Kidney (tissue), 14 donors: Measurements from ENCODE around the gene KRT78. TPM values are rescaled to one million over a fixed set of nuclear protein-coding genes. Genes with fewer than 3 reads are reported as not detected.
"Not testable (repeated sequence)": the region's sequence is repeated elsewhere in the genome, so short reads cannot be mapped to it uniquely, and the experiment has no call there.

Source experiments
- DNase-seq, 5 donors: peaks; one replicate each; pipeline ENCODE4 v3.0.0-alpha.2; 2013 to 2020
- FAIRE-seq: peaks from 2 replicates; lab custom pipeline; 2012; peaks lifted over from hg19 to GRCh38; lab: Jason Lieb, UNC
- H3K27ac ChIP-seq, 2 donors: one replicate each; pipeline ENCODE4 v1.7.0; 2013; ENCODE audit warnings: low read depth in 2 of 2, low read length in 2 of 2, inconsistent platforms in 1 of 2
- H3K27me3 ChIP-seq: one replicate; pipeline ENCODE4 v1.7.1; 2013; ENCODE audit warnings: low read length, inconsistent platforms; ENCODE audit not compliant: control insufficient read depth, insufficient read depth
- H3K36me3 ChIP-seq, 3 donors: one replicate each; pipeline versions ENCODE4 v1.7.0 to v1.7.1; 2013; ENCODE audit warnings: low read length in 3 of 3, control low read depth in 1 of 3, inconsistent platforms in 1 of 3; ENCODE audit not compliant: insufficient read depth in 3 of 3, control insufficient read depth in 2 of 3
- H3K4me1 ChIP-seq, 3 donors: one replicate each; pipeline versions ENCODE4 v1.7.0 to v1.7.1; 2013; ENCODE audit warnings: low read length in 3 of 3, inconsistent platforms in 1 of 3, low read depth in 1 of 3; ENCODE audit not compliant: control insufficient read depth in 2 of 3, insufficient read depth in 2 of 3
- H3K4me3 ChIP-seq, 3 donors: one replicate each; pipeline versions ENCODE4 v1.7.0 to v1.8.1; 2013; ENCODE audit warnings: low read length in 3 of 3, control low read depth in 1 of 3, inconsistent platforms in 1 of 3
- H3K9ac ChIP-seq, 3 donors: one replicate each; pipeline versions ENCODE4 v1.7.0 to v1.7.1; 2013; ENCODE audit warnings: low read length in 3 of 3, control low read depth in 1 of 3, inconsistent platforms in 1 of 3
- H3K9me3 ChIP-seq, 3 donors: one replicate each; pipeline versions ENCODE4 v1.7.0 to v1.7.1; 2013; ENCODE audit warnings: low read length in 3 of 3, control low read depth in 1 of 3, inconsistent platforms in 1 of 3; ENCODE audit not compliant: control insufficient read depth in 2 of 3, insufficient read depth in 1 of 3
- intact Hi-C: fragments of 100-400 bp; cut with DNase I; formaldehyde crosslinking; loops from one replicate; pipeline ENCODE4 v1.11.1; 2022
- polyA plus RNA-seq: library from polyadenylated mRNA; stranded (reverse); fragments of 350-450 nt; fragmentation: Illumina TruSeq; extraction: RNeasy Lipid Tissue Mini Kit (QIAGEN cat#74804); gene quantifications from one replicate; pipeline ENCODE4 v1.2.3, GENCODE V29; 2014; ENCODE audit warnings: low read depth, low replicate concordance; ENCODE audit not compliant: insufficient read depth
- total RNA-seq: library from RNA; stranded (reverse); fragmentation: NEBNext Ultra II Directional; extraction: Animal tissue kit (Norgen Biotek cat#: 25700); gene quantifications from one replicate; pipeline ENCODE4 v1.2.1, GENCODE V29; 2021
- TF ChIP-seq, protein P1 (sequence below): IDR thresholded peaks from 3 replicates; pipeline ENCODE4 v1.5.1; 2012; ENCODE audit warnings: mild to moderate bottlenecking, moderate library complexity, borderline replicate concordance; ENCODE audit not compliant: insufficient read depth; ENCODE audit errors: extremely low read depth
- donor health status: control.
- donor health status: control.
- donor health status: control.
- donor health status: control.
- donor health status: control.
- donor health status: DM: yes; HTN: yes; CAD: no.
- donor health status: Normal renal cell carcinoma (clear cell type).

Gene KRT78
- total and polyA plus RNA-seq, 2 donors from 2014 or later, result not detected

DNA sequence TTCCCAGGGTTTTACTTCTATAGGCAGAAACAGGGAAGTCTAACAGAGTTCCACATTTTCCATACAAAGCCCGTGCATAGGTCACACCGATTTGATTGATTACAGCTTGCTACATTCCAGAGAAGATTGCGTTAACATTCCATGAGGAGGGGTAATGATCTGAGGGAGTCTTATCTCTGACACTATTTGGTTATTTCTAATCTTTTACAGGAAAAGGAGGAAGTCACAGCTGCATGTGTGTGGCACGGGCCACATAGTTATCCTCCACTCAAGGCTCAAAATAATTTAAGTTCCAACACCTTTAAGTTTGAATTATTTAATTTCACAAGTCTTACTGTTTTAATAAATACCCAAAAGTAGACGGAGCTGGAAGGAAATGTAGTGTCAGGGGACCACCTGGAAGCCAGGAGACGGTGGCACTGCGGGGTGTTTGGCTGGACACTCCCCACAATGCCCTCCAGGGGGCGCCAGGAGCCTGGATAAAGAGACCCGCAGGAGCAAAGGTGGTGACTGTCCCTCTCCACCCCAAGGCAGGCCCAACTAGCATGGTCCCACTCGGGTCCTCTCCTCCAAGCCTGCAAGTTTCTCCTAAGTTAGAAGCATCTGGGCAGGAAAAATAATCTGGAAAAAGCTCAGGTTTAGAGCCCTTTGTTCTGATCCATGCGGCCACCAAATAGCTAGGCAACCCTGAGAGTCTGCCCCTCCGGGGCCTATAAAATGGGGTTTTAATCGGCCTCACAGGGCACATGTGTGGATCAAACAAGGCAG lies 35.9 kb upstream of the KRT78 start:
- Histone ChIP-seq H3K27ac (no peak overlapping the region), H3K9ac (no peak overlapping the region), H3K27me3 (no peaks in the 10 kb centered on the region), H3K4me1 (peaks cover 0 to 4% (median 2%) of the 10 kb centered on the region in 3 donors), H3K4me3 (no peak overlapping the region), H3K36me3 (no peaks in the 10 kb centered on the region), H3K9me3 (no peaks in the 10 kb centered on the region)
- FAIRE-seq (no peak), DNase-seq (peak; percentile 80 to 89 (median 86))
- TF ChIP-seq, protein P1, sequence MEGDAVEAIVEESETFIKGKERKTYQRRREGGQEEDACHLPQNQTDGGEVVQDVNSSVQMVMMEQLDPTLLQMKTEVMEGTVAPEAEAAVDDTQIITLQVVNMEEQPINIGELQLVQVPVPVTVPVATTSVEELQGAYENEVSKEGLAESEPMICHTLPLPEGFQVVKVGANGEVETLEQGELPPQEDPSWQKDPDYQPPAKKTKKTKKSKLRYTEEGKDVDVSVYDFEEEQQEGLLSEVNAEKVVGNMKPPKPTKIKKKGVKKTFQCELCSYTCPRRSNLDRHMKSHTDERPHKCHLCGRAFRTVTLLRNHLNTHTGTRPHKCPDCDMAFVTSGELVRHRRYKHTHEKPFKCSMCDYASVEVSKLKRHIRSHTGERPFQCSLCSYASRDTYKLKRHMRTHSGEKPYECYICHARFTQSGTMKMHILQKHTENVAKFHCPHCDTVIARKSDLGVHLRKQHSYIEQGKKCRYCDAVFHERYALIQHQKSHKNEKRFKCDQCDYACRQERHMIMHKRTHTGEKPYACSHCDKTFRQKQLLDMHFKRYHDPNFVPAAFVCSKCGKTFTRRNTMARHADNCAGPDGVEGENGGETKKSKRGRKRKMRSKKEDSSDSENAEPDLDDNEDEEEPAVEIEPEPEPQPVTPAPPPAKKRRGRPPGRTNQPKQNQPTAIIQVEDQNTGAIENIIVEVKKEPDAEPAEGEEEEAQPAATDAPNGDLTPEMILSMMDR, result peak; percentile 88
- intact Hi-C loops, result loop anchor here (5.0 kb wide), 1 partner anchor 98 kb away; no protein-coding TSS in a partner anchor

DNA sequence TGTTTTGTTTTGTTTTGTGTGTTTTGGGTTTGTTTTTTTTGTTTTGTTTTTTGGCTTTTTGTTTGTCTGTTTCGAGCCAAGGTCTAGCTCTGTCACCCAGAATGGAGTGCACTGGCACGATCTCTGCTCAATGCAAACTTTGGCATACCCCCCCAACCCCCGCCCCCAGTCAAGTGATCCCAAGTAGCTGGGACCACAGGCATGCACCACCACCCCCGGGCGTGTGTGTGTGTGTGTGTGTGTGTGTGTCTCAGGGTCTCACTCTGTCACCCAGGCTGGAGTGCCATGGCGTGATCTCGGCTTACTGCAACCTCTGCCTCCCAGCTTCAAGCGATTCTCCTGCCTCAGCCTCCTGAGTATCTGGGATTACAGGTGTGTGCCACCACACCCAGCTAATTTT lies 31.7 kb upstream of the KRT78 start:
- FAIRE-seq, H3K9me3 ChIP-seq, DNase-seq, H3K27me3 ChIP-seq, H3K4me3 ChIP-seq, H3K9ac ChIP-seq, H3K27ac ChIP-seq, H3K36me3 ChIP-seq: not testable (repeated sequence)
- intact Hi-C loops, result loop anchor here (5.0 kb wide), 1 partner anchor 102 kb away; no protein-coding TSS in a partner anchor
- H3K4me1 ChIP-seq, result peaks cover 0 to 14% (median 4%) of the 10 kb centered on the region in 3 donors

DNA sequence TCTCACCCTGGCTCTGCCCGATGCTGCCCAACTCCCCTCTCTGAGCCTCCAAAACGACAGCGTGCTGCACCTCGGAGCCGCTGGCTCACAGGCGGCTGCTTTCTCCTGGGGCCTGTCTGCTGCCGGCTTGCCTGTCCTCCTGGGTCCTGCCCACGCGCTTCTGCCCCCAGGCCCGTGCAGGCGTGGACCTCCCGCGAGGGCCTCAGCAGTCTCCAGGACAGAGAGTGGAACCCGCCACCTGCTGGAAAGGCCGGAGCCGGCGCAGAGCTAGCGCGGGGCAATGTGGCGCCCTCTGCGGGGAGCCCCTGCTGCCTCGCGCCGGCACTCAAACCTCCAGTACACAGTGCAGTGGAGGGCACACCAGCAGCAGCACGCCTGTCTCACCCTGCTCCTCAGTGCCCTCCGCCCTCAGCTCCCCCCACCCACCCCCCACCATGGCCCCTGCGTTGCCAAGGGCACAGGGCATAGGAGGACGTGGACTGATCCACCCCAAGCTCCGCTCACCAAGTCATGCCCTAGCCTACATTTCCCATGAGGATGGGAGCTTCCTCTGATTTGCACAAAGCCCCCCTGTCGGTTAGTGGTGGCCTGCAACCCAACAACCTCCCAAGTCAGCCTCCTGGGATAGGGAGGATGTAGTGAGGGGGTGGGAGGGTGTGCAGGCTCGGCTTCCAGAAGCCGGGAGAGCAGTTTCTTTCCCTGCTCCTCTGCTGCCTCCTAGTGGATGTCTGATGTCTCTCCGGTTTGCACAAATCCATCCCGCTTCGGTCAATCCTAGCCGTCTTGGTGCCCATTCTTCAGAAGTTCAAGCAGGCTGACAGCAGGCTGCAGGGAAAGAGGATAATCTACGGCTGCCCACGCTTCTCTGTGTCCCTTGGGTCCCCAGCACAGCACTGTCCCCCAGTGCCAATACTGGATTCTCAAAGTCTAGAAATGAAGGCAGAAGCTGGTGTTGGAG lies 30.9 kb upstream of the KRT78 start:
- no peaks in the 10 kb centered on the region for H3K9me3 ChIP-seq
- no peak overlapping the region for H3K27ac ChIP-seq
- H3K27me3 ChIP-seq, result no peaks in the 10 kb centered on the region
- no peaks in the 10 kb centered on the region for H3K36me3 ChIP-seq
- intact Hi-C loops, result loop anchor here (5.0 to 10.0 kb wide), 4 partner anchors 103 to 725 kb away; no protein-coding TSS in a partner anchor
- FAIRE-seq, result no peak
- H3K9ac ChIP-seq, result no peak overlapping the region
- peak overlapping the region in 1 of 3 donors; percentile 15 for H3K4me3 ChIP-seq
- peaks cover 2 to 17% (median 4%) of the 10 kb centered on the region in 3 donors for H3K4me1 ChIP-seq
- TF ChIP-seq, protein P1, result peak; percentile 94
- peak; percentile 84 to 96 (median 90) for DNase-seq
